Activated CD4-positive, alpha-beta T cell treated with anti-CD3 and anti-CD28 coated beads, Interleukin-2, Interleukin-6, amounts not matched to agents 100 ng/mL and 50 ng/mL, durations not matched to agents 16 hours and 8 hours (primary cell): ENCODE measurements around the gene CTSW.

Experiments used
- DNase-seq: peaks from one replicate; pipeline ENCODE4 v3.0.0-alpha.2; 2020

The CTSW gene

DNA sequence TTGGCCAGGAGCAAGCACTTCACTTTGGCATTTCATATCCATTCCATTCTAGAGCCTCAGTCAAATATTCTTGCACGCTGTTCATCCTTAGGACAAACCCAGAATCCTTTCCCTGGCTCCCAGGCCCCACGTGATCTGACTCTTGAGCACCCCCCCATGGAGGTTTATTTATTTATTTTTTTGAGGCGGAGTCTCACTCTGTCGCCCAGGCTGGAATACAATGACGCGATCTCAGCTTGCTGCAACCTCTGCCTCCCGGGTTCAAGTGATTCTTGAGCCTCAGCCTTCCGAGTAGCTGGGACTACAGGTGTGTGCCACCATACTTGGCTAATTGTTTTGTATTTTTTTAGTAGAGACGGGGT lies 52.9 kb downstream of the CTSW start:
- peak; percentile 34 for DNase-seq
